GM19023 (cell line): Measurements from ENCODE around the gene TLE4.

Source experiments
- ATAC-seq: cut with Tn5 transposase; IDR thresholded peaks from one replicate; pipeline ENCODE4 v1.9.1; 2021; ENCODE audit warnings: mild to moderate bottlenecking, moderate library complexity; ENCODE audit not compliant: unreplicated experiment

The TLE4 gene

GRCh38 chr9:79570448-79571308 is 1.1 kb upstream of the TLE4 start:
- ATAC-seq: no peak

GRCh38 chr9:79572032-79572607 is 355 bp downstream of the TLE4 start:
- no peak for ATAC-seq

DNA sequence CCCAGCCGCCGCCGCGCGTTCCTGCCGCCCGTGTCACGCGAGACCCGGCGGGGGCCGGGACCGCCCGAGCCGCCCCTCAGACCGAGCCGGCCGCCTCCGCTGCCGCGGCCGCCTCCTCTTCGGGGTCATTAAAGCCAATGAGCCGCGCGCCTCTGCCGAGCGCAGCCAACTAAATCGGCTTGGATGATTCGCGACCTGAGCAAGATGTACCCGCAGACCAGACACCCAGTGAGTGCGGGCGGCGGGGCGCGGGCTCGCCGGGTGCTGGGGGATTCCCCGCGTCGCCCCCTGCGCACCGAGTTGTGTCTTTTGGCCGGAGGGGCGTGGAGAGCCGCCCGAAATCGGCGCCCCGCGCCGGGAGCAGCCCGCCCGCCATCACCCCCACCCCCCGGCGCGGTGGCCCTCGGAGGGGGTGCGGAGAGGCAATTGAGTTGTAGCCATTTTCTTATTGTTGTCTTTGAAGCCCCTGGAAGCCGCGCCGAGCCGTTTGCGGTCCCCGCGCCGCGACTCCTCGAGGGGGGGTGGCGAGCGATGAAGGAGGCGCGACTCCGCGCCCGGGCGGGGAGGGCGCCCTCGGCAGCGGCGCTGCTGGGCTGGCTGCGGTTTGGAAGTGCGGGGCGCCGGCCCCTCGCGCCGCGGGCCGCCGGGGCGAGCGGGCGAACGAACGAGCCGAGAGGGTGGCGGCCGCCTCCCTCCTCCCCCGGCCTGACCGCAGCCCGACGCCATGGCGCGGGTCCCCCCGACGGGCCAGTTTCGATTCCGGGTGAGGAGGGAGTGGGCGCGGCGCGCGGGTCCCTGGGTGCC is 1.0 kb downstream of the TLE4 start:
- ATAC-seq: no peak

GRCh38 chr9:79573412-79573923 is 1.7 kb downstream of the TLE4 start:
- no peak for ATAC-seq

DNA sequence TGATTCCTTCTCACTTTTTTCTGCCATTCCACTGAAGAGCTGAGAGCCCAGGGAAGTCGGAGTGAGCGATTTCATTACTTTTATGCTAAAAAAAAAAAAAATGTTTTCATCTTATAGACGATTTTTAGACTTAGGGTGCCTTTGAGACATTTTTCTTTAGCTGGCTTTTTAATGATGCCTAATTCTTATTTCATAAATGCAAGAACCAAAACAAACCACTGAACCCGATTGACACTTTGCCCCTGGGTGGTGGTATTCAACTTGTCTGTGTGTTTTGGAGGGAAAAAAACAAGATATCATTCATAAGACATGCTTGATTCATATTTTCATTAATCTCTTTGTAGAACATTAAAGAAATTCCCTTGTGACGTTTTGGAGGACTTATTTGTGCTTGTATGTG is 2.4 kb downstream of the TLE4 start:
- no peak for ATAC-seq

GRCh38 chr9:79574781-79575180 is 3.0 kb downstream of the TLE4 start:
- no peak for ATAC-seq

DNA sequence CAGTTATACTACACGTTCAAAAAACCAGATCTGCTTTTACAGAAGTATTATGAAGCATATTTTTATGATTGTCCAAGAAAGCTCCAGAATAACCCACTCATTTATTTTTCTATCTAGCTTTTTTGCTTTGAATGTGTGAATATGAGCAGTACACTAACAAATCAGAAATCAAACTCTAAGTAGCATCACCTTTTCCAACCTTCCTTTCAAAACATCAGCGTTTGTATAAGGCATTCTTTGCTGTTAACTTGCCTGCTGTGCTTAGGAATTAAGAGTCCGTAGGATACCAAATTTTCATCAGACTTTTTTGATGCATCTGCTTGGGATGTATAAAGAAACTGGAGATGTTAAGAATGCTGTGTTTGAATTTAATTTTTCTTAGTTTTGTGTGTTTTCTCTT is 3.8 kb downstream of the TLE4 start:
- no peak for ATAC-seq

GRCh38 chr9:79577969-79578723 is 6.4 kb downstream of the TLE4 start:
- ATAC-seq: no peak

DNA sequence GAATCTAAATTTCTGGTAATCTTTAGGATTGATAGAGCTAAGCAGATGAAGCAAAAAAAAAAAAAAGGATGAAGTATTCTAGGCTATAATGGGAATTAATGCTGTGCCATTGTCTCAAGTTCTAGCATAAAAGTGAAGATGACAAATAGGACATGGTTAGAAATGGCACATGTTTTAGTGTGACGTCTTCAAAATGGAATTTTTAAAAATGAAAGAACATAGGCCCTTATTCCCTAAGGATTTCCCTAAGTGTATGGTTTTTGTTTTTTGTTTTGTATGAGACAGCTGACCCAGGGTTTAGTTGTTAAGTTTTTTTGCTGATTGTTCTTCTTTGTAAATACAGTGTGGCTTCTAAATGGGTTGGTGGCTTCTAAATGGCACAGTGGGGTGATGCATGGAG is 7.1 kb downstream of the TLE4 start:
- ATAC-seq: no peak

- no peak for ATAC-seq
Measured at GRCh38 chr9:79579624-79580023, 7.9 kb downstream of the TLE4 start.

DNA sequence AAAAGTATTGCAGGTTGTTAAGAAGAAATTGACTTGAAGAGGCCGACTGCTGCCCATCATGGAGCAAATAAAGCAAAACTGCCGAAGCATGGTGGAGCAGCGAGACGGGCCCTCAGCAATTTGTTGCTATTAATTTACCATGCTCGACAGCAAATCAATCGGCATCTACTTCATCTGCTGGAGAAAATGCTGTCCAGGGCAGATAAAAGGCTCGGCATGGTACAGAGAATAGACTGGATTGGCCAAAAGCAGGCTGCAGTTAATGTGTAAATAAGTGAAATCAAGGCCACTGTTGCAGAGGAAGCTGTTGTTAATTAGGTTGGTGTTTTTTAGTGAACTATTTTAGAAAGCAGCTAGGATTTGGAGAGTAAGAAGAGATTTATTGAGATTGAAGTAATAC is 8.3 kb downstream of the TLE4 start:
- ATAC-seq: no peak

DNA sequence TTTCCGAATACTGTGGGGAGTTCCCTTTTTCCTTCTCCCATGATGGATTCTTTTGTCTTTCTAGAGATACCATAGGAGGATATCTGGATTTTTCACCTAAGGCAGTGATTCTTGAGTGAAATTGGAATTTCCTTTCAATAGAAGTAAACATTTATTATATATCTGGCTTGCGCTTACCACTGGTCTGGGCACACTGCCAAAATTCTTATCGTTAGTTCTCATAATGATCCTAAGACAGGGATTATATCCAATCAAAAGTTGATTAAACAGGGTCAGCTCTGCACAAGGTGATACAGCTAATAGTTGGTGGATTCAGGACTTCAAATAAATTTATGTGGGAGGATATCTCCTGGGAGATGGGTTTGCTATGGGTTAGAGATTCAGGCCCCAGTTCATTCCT is 9.6 kb downstream of the TLE4 start:
- ATAC-seq: no peak

GRCh38 chr9:79581794-79582193 is 10.0 kb downstream of the TLE4 start:
- no peak for ATAC-seq

DNA sequence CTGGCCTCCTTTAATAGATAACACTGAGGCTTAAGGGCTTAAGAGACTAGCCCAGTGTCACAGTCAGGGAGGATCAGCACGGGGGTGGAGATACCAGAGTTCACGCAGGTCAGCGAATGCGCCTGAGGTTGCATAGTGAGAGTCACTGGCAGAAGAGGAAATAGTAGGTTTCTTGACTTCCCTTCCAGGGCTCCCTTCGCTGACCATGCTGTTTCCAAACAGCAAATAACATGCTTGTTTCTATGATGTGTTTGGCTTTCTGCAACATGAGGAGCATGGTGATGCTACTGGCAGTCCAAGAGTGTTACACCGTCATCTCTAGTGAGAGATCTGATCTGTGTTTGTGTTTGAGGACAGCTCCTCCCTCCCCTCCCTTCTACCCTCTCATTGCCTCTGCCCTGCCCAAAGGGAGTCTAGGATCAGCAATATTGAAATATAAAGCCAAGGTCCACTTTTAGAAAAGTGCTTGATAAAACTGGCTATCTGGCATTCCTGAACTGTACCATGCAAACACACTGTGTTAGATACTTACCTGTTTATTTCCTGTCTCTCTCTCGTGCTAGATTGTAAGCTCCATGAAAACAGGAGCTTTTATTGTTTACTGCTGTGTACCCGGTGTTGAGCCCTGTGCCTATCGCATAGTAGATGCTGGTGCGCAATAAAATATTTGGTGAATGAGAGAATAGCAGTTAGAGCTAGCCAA is 12.3 kb downstream of the TLE4 start:
- ATAC-seq: peak; percentile 67

DNA sequence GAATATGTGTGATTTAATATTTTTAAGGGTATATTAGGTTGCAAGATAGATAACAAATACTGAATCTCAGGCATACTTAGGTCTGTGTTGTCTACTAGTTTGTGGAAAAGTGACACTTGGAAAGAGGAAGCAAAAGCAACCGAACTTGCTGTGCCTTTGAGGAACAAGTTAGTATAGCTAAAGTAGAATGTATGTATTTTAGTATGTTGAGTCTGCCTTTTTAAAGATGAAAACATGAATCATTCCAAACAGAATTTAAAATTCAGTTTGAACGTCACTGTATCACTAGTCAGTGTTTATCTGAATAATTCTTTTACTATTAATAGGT is 12.9 kb downstream of the TLE4 start:
- ATAC-seq: no peak

- no peak for ATAC-seq
Measured at GRCh38 chr9:79588488-79589223, 16.9 kb downstream of the TLE4 start.

GRCh38 chr9:79591458-79591857 is 19.7 kb downstream of the TLE4 start:
- no peak for ATAC-seq

GRCh38 chr9:79592726-79593493 is 21.1 kb downstream of the TLE4 start:
- no peak for ATAC-seq
